H1 (cell line): Measurements from ENCODE around the gene AGPAT4. TPM values are rescaled to one million over a fixed set of nuclear protein-coding genes. Genes with fewer than 3 reads are reported as not detected.

Source experiments
- CBX8 ChIP-seq: fragments of 300-800, 300-1000 bp; sonication (generic); IDR thresholded peaks from 2 replicates; pipeline ENCODE4 v1.7.1; 2016; ENCODE audit warnings: low read depth, low read length, borderline replicate concordance
- FOSL1 ChIP-seq: IDR thresholded peaks from 2 replicates; pipeline ENCODE4 v1.6.1; 2011; ENCODE audit warnings: mild to moderate bottlenecking, low read depth, low read length, moderate library complexity; ENCODE audit not compliant: insufficient read depth
- KDM5A ChIP-seq: fragments of 200-600 bp; IDR thresholded peaks from 2 replicates; pipeline ENCODE4 v1.7.1; 2012; ENCODE audit warnings: mild to moderate bottlenecking, low read length, inconsistent platforms, mixed read lengths
- polyA plus RNA-seq, 7 experiments: library from polyadenylated mRNA; depleted of rRNA in 3 of 7; stranded (reverse) in 5 of 7; unstranded in 2 of 7; fragments of >200 nt in 5 of 7; fragments of 200-250 nt in 2 of 7; gene quantifications; 1 replicate in 5 of 7; 2 replicates in 1 of 7; 4 replicates in 1 of 7; pipeline versions ENCODE4 v1.2.1 to v1.2.3, GENCODE V29; 2011 to 2013; ENCODE audit warnings: missing spikeins in 2 of 7, mixed read lengths in 2 of 7
- total RNA-seq: library from RNA; stranded (reverse); fragmentation: NEBNext Ultra II Directional; extraction: Animal tissue kit (Norgen Biotek cat#: 25700); gene quantifications from 2 replicates; pipeline ENCODE4 v1.2.1, GENCODE V29; 2021
- TF ChIP-seq, protein P1 (sequence below): fragments of 300-600 bp; sonication (generic); IDR thresholded peaks from 2 replicates; pipeline ENCODE4 v1.7.1; 2012; ENCODE audit warnings: low read length, moderate library complexity, mild to moderate bottlenecking, inconsistent platforms; ENCODE audit not compliant: insufficient replicate concordance

The AGPAT4 gene
- total and polyA plus RNA-seq, 2 of the 8 experiments (the other 6 are each of a cell fraction or from before 2014, with no cell fraction given) = 13.5 to 23.8 TPM

DNA sequence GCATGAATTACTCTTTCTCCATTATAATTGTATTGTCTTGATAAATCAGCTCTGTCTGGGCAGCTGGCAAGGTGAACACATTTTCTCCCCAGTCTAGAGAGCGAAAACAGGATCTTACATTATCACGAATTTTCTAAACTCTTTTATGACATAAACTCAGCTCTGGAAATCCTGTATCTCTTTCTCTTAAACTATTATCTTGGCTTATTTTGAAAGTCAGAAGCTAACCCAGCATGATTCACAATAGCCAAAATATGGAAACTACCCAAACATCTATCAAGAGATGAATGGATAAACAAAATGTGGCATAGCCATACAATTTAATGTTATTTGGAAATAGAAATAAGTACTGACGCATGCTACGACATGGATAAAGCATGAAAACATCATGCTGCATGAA, 25.9 kb upstream of the AGPAT4 start (continued):
- no peak for TF ChIP-seq FOSL1
- TF ChIP-seq, protein P1, sequence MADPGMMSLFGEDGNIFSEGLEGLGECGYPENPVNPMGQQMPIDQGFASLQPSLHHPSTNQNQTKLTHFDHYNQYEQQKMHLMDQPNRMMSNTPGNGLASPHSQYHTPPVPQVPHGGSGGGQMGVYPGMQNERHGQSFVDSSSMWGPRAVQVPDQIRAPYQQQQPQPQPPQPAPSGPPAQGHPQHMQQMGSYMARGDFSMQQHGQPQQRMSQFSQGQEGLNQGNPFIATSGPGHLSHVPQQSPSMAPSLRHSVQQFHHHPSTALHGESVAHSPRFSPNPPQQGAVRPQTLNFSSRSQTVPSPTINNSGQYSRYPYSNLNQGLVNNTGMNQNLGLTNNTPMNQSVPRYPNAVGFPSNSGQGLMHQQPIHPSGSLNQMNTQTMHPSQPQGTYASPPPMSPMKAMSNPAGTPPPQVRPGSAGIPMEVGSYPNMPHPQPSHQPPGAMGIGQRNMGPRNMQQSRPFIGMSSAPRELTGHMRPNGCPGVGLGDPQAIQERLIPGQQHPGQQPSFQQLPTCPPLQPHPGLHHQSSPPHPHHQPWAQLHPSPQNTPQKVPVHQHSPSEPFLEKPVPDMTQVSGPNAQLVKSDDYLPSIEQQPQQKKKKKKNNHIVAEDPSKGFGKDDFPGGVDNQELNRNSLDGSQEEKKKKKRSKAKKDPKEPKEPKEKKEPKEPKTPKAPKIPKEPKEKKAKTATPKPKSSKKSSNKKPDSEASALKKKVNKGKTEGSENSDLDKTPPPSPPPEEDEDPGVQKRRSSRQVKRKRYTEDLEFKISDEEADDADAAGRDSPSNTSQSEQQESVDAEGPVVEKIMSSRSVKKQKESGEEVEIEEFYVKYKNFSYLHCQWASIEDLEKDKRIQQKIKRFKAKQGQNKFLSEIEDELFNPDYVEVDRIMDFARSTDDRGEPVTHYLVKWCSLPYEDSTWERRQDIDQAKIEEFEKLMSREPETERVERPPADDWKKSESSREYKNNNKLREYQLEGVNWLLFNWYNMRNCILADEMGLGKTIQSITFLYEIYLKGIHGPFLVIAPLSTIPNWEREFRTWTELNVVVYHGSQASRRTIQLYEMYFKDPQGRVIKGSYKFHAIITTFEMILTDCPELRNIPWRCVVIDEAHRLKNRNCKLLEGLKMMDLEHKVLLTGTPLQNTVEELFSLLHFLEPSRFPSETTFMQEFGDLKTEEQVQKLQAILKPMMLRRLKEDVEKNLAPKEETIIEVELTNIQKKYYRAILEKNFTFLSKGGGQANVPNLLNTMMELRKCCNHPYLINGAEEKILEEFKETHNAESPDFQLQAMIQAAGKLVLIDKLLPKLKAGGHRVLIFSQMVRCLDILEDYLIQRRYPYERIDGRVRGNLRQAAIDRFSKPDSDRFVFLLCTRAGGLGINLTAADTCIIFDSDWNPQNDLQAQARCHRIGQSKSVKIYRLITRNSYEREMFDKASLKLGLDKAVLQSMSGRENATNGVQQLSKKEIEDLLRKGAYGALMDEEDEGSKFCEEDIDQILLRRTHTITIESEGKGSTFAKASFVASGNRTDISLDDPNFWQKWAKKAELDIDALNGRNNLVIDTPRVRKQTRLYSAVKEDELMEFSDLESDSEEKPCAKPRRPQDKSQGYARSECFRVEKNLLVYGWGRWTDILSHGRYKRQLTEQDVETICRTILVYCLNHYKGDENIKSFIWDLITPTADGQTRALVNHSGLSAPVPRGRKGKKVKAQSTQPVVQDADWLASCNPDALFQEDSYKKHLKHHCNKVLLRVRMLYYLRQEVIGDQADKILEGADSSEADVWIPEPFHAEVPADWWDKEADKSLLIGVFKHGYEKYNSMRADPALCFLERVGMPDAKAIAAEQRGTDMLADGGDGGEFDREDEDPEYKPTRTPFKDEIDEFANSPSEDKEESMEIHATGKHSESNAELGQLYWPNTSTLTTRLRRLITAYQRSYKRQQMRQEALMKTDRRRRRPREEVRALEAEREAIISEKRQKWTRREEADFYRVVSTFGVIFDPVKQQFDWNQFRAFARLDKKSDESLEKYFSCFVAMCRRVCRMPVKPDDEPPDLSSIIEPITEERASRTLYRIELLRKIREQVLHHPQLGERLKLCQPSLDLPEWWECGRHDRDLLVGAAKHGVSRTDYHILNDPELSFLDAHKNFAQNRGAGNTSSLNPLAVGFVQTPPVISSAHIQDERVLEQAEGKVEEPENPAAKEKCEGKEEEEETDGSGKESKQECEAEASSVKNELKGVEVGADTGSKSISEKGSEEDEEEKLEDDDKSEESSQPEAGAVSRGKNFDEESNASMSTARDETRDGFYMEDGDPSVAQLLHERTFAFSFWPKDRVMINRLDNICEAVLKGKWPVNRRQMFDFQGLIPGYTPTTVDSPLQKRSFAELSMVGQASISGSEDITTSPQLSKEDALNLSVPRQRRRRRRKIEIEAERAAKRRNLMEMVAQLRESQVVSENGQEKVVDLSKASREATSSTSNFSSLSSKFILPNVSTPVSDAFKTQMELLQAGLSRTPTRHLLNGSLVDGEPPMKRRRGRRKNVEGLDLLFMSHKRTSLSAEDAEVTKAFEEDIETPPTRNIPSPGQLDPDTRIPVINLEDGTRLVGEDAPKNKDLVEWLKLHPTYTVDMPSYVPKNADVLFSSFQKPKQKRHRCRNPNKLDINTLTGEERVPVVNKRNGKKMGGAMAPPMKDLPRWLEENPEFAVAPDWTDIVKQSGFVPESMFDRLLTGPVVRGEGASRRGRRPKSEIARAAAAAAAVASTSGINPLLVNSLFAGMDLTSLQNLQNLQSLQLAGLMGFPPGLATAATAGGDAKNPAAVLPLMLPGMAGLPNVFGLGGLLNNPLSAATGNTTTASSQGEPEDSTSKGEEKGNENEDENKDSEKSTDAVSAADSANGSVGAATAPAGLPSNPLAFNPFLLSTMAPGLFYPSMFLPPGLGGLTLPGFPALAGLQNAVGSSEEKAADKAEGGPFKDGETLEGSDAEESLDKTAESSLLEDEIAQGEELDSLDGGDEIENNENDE = no peak
- no peak for TF ChIP-seq CBX8
- TF ChIP-seq KDM5A = no peak
